Measurements from ENCODE around the gene TMA16. TPM values are rescaled to one million over a fixed set of nuclear protein-coding genes. Genes with fewer than 3 reads are reported as not detected.

Gene TMA16
- total RNA-seq, 1 donor from 2014 or later: 16.6 TPM

GRCh38 chr4:163563592-163563991, 69.1 kb downstream of the TMA16 start:
- DNase-seq (ENCODE audit: low read depth in 2 of 2): no peak

- DNase-seq (ENCODE audit: low read depth in 2 of 2): no peak
Measured at GRCh38 chr4:163564221-163564720, 69.8 kb downstream of the TMA16 start.

- DNase-seq (ENCODE audit: low read depth in 2 of 2): no peak
Measured at GRCh38 chr4:163565226-163566135, 71.0 kb downstream of the TMA16 start.

- DNase-seq (ENCODE audit: low read depth in 2 of 2): no peak
Measured at GRCh38 chr4:163566257-163566796, 71.8 kb downstream of the TMA16 start.

GRCh38 chr4:163568843-163569242, 74.4 kb downstream of the TMA16 start:
- DNase-seq (ENCODE audit: low read depth in 2 of 2): no peak

Other genes with a start within 250 kb of the TMA16 start
- 0.13 TPM in 1 of 2 replicates, not detected in the other for gene NPY1R, start 162.1 kb upstream of the TMA16 start, total RNA-seq
- gene NPY5R, start 150.8 kb upstream of the TMA16 start, total RNA-seq: not detected in 2 replicates
- not detected in 2 replicates for gene TKTL2, start 20.9 kb upstream of the TMA16 start, total RNA-seq